Measurements from ENCODE around the gene HIVEP3. TPM values are rescaled to one million over a fixed set of nuclear protein-coding genes. Genes with fewer than 3 reads are reported as not detected.

HIVEP3 gene
- total and polyA plus RNA-seq, 2 donors (not counting 1 experiment from before 2014, with no cell fraction given) = 2.0 to 5.1 TPM

DNA sequence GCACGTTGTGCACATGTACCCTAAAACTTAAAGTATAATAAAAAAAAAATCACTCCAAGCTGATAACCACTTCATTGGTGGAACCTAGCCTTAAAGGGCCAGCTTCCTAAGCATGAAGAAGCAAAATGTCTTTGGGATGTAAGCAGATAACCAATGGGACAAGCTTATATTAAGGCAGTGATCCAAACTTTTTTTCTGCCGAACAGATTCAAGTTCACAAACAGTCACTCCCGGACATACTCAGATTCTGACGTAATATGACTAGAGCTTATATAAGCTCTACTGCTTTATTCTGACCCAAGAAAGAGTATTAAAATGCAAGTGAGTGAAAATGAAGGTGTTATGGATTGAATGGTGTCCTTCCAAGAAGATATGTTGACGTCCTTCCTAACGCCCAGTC is 44.9 kb upstream of the HIVEP3 start:
- Histone ChIP-seq H3K9me3 (ENCODE audit: control extremely low read depth in 1 of 3, control insufficient read depth in 2 of 3, insufficient read depth in 1 of 3, low read length in 2 of 3) (no peaks in the 10 kb centered on the region), H3K4me2 (replicated peaks; ENCODE audit: low read depth, low read length, poor library complexity, severe bottlenecking) (no peak overlapping the region), H3K27me3 (replicated peaks in 1 of 4; ENCODE audit: control extremely low read depth in 1 of 4, control insufficient read depth in 3 of 4, insufficient read depth in 4 of 4, low read length in 3 of 4) (no peaks in the 10 kb centered on the region), H3K36me3 (replicated peaks in 1 of 2; ENCODE audit: control extremely low read depth in 1 of 2, control insufficient read depth in 1 of 2, extremely low read depth in 1 of 2, insufficient read depth in 2 of 2, low read length in 1 of 2) (no peaks in the 10 kb centered on the region), H3K79me2 (ENCODE audit: control insufficient read depth, insufficient read depth, low read length) (no peaks in the 10 kb centered on the region), H3K9ac (ENCODE audit: low read length) (no peak overlapping the region), H4K20me1 (ENCODE audit: control insufficient read depth, insufficient read depth, low read length, poor library complexity, severe bottlenecking) (no peaks in the 10 kb centered on the region), H3K27ac (ENCODE audit: low read length in 2 of 2) (no peak overlapping the region), H3K4me3 (ENCODE audit: control extremely low read depth in 1 of 5, extremely low read depth in 1 of 5, insufficient read depth in 1 of 5, low read depth in 2 of 5, low read length in 4 of 5) (no peak overlapping the region), H2AFZ (ENCODE audit: insufficient read depth, low read depth, low read length, poor library complexity, severe bottlenecking) (no peak overlapping the region), H3K4me1 (ENCODE audit: control insufficient read depth in 2 of 2, insufficient read depth in 2 of 2, low read length in 2 of 2) (no peaks in the 10 kb centered on the region)
- ChIA-PET CTCF (no interaction called here), POLR2A (no interaction called here)
- WGBS (ENCODE audit: insufficient coverage) = 100% methylated on average over 3 of the region's 6 CpGs
- Mint-ChIP-seq H3K4me3 (no peak overlapping the region), H3K9me3 (ENCODE audit: insufficient read depth) (no peaks in the 10 kb centered on the region), H3K4me1 (no peaks in the 10 kb centered on the region), H3K27me3 (peaks cover 24% of the 10 kb centered on the region), H3K27ac (no peak overlapping the region)
- no peak for ATAC-seq (ENCODE audit: low read depth)
- DNase-seq = no peak
- intact Hi-C loops (cut with micrococcal nuclease) = no loop called here
- TF ChIP-seq, protein P1, sequence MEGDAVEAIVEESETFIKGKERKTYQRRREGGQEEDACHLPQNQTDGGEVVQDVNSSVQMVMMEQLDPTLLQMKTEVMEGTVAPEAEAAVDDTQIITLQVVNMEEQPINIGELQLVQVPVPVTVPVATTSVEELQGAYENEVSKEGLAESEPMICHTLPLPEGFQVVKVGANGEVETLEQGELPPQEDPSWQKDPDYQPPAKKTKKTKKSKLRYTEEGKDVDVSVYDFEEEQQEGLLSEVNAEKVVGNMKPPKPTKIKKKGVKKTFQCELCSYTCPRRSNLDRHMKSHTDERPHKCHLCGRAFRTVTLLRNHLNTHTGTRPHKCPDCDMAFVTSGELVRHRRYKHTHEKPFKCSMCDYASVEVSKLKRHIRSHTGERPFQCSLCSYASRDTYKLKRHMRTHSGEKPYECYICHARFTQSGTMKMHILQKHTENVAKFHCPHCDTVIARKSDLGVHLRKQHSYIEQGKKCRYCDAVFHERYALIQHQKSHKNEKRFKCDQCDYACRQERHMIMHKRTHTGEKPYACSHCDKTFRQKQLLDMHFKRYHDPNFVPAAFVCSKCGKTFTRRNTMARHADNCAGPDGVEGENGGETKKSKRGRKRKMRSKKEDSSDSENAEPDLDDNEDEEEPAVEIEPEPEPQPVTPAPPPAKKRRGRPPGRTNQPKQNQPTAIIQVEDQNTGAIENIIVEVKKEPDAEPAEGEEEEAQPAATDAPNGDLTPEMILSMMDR (IDR thresholded peaks at IDR 0.05) = no peak
- TF ChIP-seq EZH2 (IDR thresholded peaks at IDR 0.05; ENCODE audit: borderline replicate concordance, insufficient read depth, low read depth, low read length, poor library complexity, severe bottlenecking) = no peak

DNA sequence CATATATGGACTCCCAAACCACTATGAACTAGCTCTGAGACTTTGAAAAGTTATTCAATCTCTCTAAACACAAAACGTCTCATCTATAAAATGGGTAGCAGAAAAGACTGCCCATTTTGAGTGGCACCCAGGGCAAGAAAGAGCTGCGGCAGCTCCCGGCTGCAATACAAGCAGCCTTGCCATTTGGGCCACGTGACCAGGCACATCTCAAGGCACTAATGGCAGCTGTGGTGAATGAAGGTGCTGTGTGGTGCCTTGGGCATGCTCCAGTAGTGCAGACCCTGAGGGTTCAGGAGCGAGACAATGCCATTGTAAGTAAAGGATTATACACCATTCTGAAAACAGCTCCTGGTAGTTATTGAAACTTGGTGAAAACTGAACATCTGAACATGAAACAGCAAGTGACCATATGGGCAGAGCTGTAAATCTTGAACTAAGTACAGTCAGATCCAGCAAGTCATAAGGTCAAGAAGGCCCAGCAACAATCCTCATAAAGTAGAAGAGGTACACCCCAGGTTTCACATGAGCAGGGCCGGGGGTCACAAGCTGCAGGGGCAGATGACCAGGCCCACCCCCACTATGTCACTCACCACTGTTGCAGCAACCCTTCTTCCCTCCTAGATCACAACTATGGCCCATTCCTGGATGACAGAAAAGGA is 39.4 kb upstream of the HIVEP3 start:
- Mint-ChIP-seq H3K27me3 (peaks cover 4% of the 10 kb centered on the region), H3K4me1 (peaks cover 2% of the 10 kb centered on the region), H3K9me3 (ENCODE audit: insufficient read depth) (no peaks in the 10 kb centered on the region), H3K4me3 (no peak overlapping the region), H3K27ac (no peak overlapping the region)
- no peak overlapping the region for H2AFZ ChIP-seq (ENCODE audit: insufficient read depth, low read depth, low read length, poor library complexity, severe bottlenecking)
- no peaks in the 10 kb centered on the region for H3K9me3 ChIP-seq (ENCODE audit: control extremely low read depth in 1 of 3, control insufficient read depth in 2 of 3, insufficient read depth in 1 of 3, low read length in 2 of 3)
- 94% methylated on average over 6 of the region's 6 CpGs for WGBS (ENCODE audit: insufficient coverage)
- H3K27ac ChIP-seq (ENCODE audit: low read length in 2 of 2) = no peak overlapping the region
- no peak for TF ChIP-seq EZH2 (IDR thresholded peaks at IDR 0.05; ENCODE audit: borderline replicate concordance, insufficient read depth, low read depth, low read length, poor library complexity, severe bottlenecking)
- TF ChIP-seq, protein P1 (IDR thresholded peaks at IDR 0.05) = no peak
- ATAC-seq (ENCODE audit: low read depth) (no peak), DNase-seq (no peak)
- ChIA-PET POLR2A (no interaction called here), CTCF (no interaction called here)
- no peaks in the 10 kb centered on the region for H3K36me3 ChIP-seq (replicated peaks in 1 of 2; ENCODE audit: control extremely low read depth in 1 of 2, control insufficient read depth in 1 of 2, extremely low read depth in 1 of 2, insufficient read depth in 2 of 2, low read length in 1 of 2)
- H4K20me1 ChIP-seq (ENCODE audit: control insufficient read depth, insufficient read depth, low read length, poor library complexity, severe bottlenecking) = no peaks in the 10 kb centered on the region
- no peaks in the 10 kb centered on the region for H3K27me3 ChIP-seq (replicated peaks in 1 of 4; ENCODE audit: control extremely low read depth in 1 of 4, control insufficient read depth in 3 of 4, insufficient read depth in 4 of 4, low read length in 3 of 4)
- no peak overlapping the region for H3K4me2 ChIP-seq (replicated peaks; ENCODE audit: low read depth, low read length, poor library complexity, severe bottlenecking)
- H3K4me1 ChIP-seq (ENCODE audit: control insufficient read depth in 2 of 2, insufficient read depth in 2 of 2, low read length in 2 of 2) = no peaks in the 10 kb centered on the region
- no peaks in the 10 kb centered on the region for H3K79me2 ChIP-seq (ENCODE audit: control insufficient read depth, insufficient read depth, low read length)
- intact Hi-C loops (cut with micrococcal nuclease) = no loop called here
- no peak overlapping the region for H3K4me3 ChIP-seq (ENCODE audit: control extremely low read depth in 1 of 5, extremely low read depth in 1 of 5, insufficient read depth in 1 of 5, low read depth in 2 of 5, low read length in 4 of 5)
- no peak overlapping the region for H3K9ac ChIP-seq (ENCODE audit: low read length)
